ENCODE data around the gene PTPN1.

GRCh38 chr20:50625986-50626677, 115.9 kb downstream of the PTPN1 start:
- TF ChIP-seq CTCF (CRISPR knock-in tag; IDR thresholded peaks at IDR 0.05) (peak; percentile 99), POLR2A (IDR thresholded peaks at IDR 0.05; ENCODE audit: insufficient read depth in 1 of 2, low read depth in 2 of 2, low read length in 2 of 2) (no peak), SIX1 (CRISPR knock-in tag; IDR thresholded peaks at IDR 0.05; ENCODE audit: borderline replicate concordance) (peak; percentile 72; the same call in 1 of the 2 replicates), SRF (IDR thresholded peaks at IDR 0.05; ENCODE audit: low read depth, low read length) (no peak), SMC3 (IDR thresholded peaks at IDR 0.05; ENCODE audit: low read length) (no peak; the same call in 1 of the 2 replicates), RNF2 (conservative IDR thresholded peaks at IDR 0.05; ENCODE audit: low read depth) (no peak), CEBPB (IDR thresholded peaks at IDR 0.05; ENCODE audit: borderline replicate concordance, low read depth, low read length) (no peak), CREM (IDR thresholded peaks at IDR 0.05) (no peak), CREM (CRISPR knock-in tag; IDR thresholded peaks at IDR 0.05) (no peak), ZNF530 (CRISPR knock-in tag; IDR thresholded peaks at IDR 0.05; ENCODE audit: low read depth) (no peak), ZNF512 (CRISPR knock-in tag; IDR thresholded peaks at IDR 0.05) (no peak), SSRP1 (CRISPR knock-in tag; IDR thresholded peaks at IDR 0.05) (no peak), ZNF720 (CRISPR knock-in tag; IDR thresholded peaks at IDR 0.05) (no peak), SAP130 (CRISPR knock-in tag; IDR thresholded peaks at IDR 0.05; ENCODE audit: low read depth) (peak; percentile 53; the same call in 1 of the 2 replicates), STAT5B (CRISPR knock-in tag; IDR thresholded peaks at IDR 0.05) (no peak)
